HepG2 (cell line): ENCODE measurements around the gene AHSG. TPM values are rescaled to one million over a fixed set of nuclear protein-coding genes. Genes with fewer than 3 reads are reported as not detected.

ENCODE experiments used
- ATAC-seq: fragments of 200-7000 bp; cut with Tn5 transposase; 3 replicates; pipeline ENCODE4 v1.9.1; 2020; ENCODE audit warnings: mild to moderate bottlenecking, moderate library complexity
- BruUV-seq: library from RNA; stranded (reverse); fragments of 400-500 nt; replicated peaks from 2 replicates; lab custom pipeline; 2021; lab: Mats Ljungman, UMichigan
- CTCF ChIA-PET: fragments of 300-600 bp; formaldehyde crosslinking; extraction: SDS; loops from one replicate; lab custom pipeline; 2021; ENCODE audit warnings: low total read pairs, inconsistent platforms, low intra/inter-chr PET ratio; lab: Yijun Ruan, JAX
- POLR2A ChIA-PET: fragments of 350-600 bp; sonication (Branson Sonifier 250); formaldehyde crosslinking; loops from one replicate; lab custom pipeline; 2020; ENCODE audit warnings: antibody characterized with exemption, inconsistent platforms; lab: Yijun Ruan, JAX
- DNase-seq: peaks from one replicate; pipeline ENCODE4 v3.0.0-alpha.2; 2015; ENCODE audit warnings: low spot score
- FAIRE-seq: peaks from 3 replicates; lab custom pipeline; 2011; peaks lifted over from hg19 to GRCh38; lab: Jason Lieb, UNC
- H2AFZ ChIP-seq: one replicate; pipeline ENCODE4 v1.6.1; 2011; ENCODE audit warnings: low read length, inconsistent platforms
- H3K27ac ChIP-seq: fragments of 300-600 bp; 3 replicates; pipeline ENCODE4 v1.8.0; 2011; ENCODE audit warnings: mixed run types, mild to moderate bottlenecking, mixed read lengths, low read length, inconsistent platforms; ENCODE audit not compliant: insufficient read depth; ENCODE audit errors: extremely low read length
- H3K27me3 ChIP-seq, 2 experiments: fragments of 200-600 bp in 1 of 2; 2 replicates in 1 of 2; 3 replicates in 1 of 2; pipeline versions ENCODE4 v1.6.0 to v1.8.0; 2011; ENCODE audit warnings: low read length in 2 of 2, mild to moderate bottlenecking in 2 of 2, moderate library complexity in 2 of 2, inconsistent platforms in 1 of 2; ENCODE audit not compliant: insufficient read depth in 2 of 2, control insufficient read depth in 1 of 2
- H3K36me3 ChIP-seq, 2 experiments: fragments of 200-600 bp in 1 of 2; replicated peaks in 1 of 2; 2 replicates in 1 of 2; 3 replicates in 1 of 2; pipeline versions ENCODE4 v1.5.1 to v1.8.0; 2011; ENCODE audit warnings: low read length in 2 of 2, inconsistent platforms in 1 of 2; ENCODE audit not compliant: insufficient read depth in 2 of 2, control insufficient read depth in 1 of 2
- H3K4me1 ChIP-seq: 2 replicates; pipeline ENCODE4 v1.5.1; 2012; ENCODE audit warnings: low read length, inconsistent platforms; ENCODE audit not compliant: insufficient read depth
- H3K4me2 ChIP-seq: 2 replicates; pipeline ENCODE4 v1.6.0; 2011; ENCODE audit warnings: low read depth, low read length, inconsistent platforms
- H3K4me3 ChIP-seq, 3 experiments: fragments of 200-600 bp in 1 of 3; sonication (generic), shearing (Covaris generic) in 1 of 3; replicated peaks in 1 of 3; 2 replicates each; pipeline ENCODE4 v1.5.1; 2011 to 2016; ENCODE audit warnings: low read length in 3 of 3, inconsistent platforms in 2 of 3, low read depth in 2 of 3, mild to moderate bottlenecking in 2 of 3, control low read depth in 1 of 3, mixed read lengths in 1 of 3; ENCODE audit not compliant: insufficient read depth in 1 of 3
- H3K79me2 ChIP-seq: one replicate; pipeline ENCODE4 v1.6.1; 2011; ENCODE audit warnings: low read length, inconsistent platforms; ENCODE audit not compliant: insufficient read depth
- H3K9ac ChIP-seq: 2 replicates; pipeline ENCODE4 v1.6.0; 2011; ENCODE audit warnings: mild to moderate bottlenecking, low read depth, low read length, inconsistent platforms; ENCODE audit not compliant: insufficient read depth
- H3K9me3 ChIP-seq: 2 replicates; pipeline ENCODE4 v1.5.1; 2012; ENCODE audit warnings: mild to moderate bottlenecking, low read length
- H4K20me1 ChIP-seq: 2 replicates; pipeline ENCODE4 v1.6.0; 2011; ENCODE audit warnings: inconsistent platforms, mild to moderate bottlenecking, low read length, moderate library complexity; ENCODE audit not compliant: insufficient read depth
- BHLHE40 ChIP-seq: IDR thresholded peaks from 2 replicates; pipeline ENCODE4 v1.6.1; 2011; ENCODE audit warnings: low read length, improper control_type of control experiment
- CCAR2 ChIP-seq: fragments of 200-400 bp; formaldehyde crosslinking; optimal IDR thresholded peaks from 2 replicates; pipeline ENCODE3; 2018; ENCODE audit warnings: low read depth, mild to moderate bottlenecking, low read length, moderate library complexity
- KAT8 ChIP-seq: IDR thresholded peaks from 2 replicates; pipeline ENCODE4 v1.6.1; 2016; ENCODE audit warnings: missing genetic modification reagents, missing compliant biosample characterization
- NR1H2 ChIP-seq: sonication (generic); formaldehyde crosslinking; IDR thresholded peaks from 2 replicates; pipeline ENCODE4 v1.8.1; 2022; ENCODE audit warnings: low read depth, missing genetic modification reagents, borderline replicate concordance
- POLR2AphosphoS2 ChIP-seq: IDR thresholded peaks from 2 replicates; pipeline ENCODE4 v1.6.1; 2011; ENCODE audit warnings: low read depth, low read length, improper control_type of control experiment
- PRMT3 ChIP-seq: sonication (generic); formaldehyde crosslinking; IDR thresholded peaks from 2 replicates; pipeline ENCODE4 v1.8.1; 2022; ENCODE audit warnings: low read depth, mild to moderate bottlenecking, moderate library complexity, missing genetic modification reagents, borderline replicate concordance
- TCF12 ChIP-seq, 2 experiments: fragments of 450-650 bp in 1 of 2; sonication (generic) in 1 of 2; formaldehyde crosslinking in 1 of 2; IDR thresholded peaks; 2 replicates each; pipeline versions ENCODE4 v1.6.1 to v1.8.0; 2017 to 2022; ENCODE audit warnings: antibody characterized with exemption in 1 of 2, mild to moderate bottlenecking in 1 of 2, missing genetic modification reagents in 1 of 2, moderate library complexity in 1 of 2
- YEATS2 ChIP-seq: sonication (generic); formaldehyde crosslinking; IDR thresholded peaks from 2 replicates; pipeline ENCODE4 v1.4.0; 2020; ENCODE audit warnings: missing genetic modification reagents, borderline replicate concordance
- ZNF136 ChIP-seq: sonication (generic); formaldehyde crosslinking; IDR thresholded peaks from 2 replicates; pipeline ENCODE4 v1.8.1; 2022; ENCODE audit warnings: low read depth, mild to moderate bottlenecking, moderate library complexity, missing genetic modification reagents
- ZNF143 ChIP-seq: sonication (generic); formaldehyde crosslinking; IDR thresholded peaks from 2 replicates; pipeline ENCODE4 v1.4.0; 2020; ENCODE audit warnings: missing genetic modification reagents
- ZNF331 ChIP-seq: sonication (generic); formaldehyde crosslinking; IDR thresholded peaks from 2 replicates; pipeline ENCODE4 v1.4.0; 2020; ENCODE audit warnings: missing genetic modification reagents
- ZNF34 ChIP-seq: sonication (generic); formaldehyde crosslinking; IDR thresholded peaks from 2 replicates; pipeline ENCODE4 v1.4.0; 2020; ENCODE audit warnings: mild to moderate bottlenecking, missing genetic modification reagents, borderline replicate concordance
- ZNF709 ChIP-seq: sonication (generic); formaldehyde crosslinking; IDR thresholded peaks from 2 replicates; pipeline ENCODE4 v1.5.0; 2020; ENCODE audit warnings: mild to moderate bottlenecking, missing genetic modification reagents
- WGBS: methylation state at CpG from one replicate; pipeline ENCODE4 v1.1.6; 2017; ENCODE audit warnings: low lambda C conversion rate; 5-methylcytosine and 5-hydroxymethylcytosine counted together
- in situ Hi-C: cut with HindIII; loops from 2 replicates; pipeline ENCODE4 v1.10.0; 2017; ENCODE audit warnings: low pct_unique_long_range_greater_than_20kb; ENCODE audit not compliant: extremely low pct_ligation_motif_present
- intact Hi-C: fragments of 100-400 bp; cut with micrococcal nuclease; formaldehyde crosslinking; loops from one replicate; pipeline ENCODE4 v1.10.0; 2022; ENCODE audit not compliant: unreplicated experiment
- polyA plus RNA-seq, 8 experiments: library from polyadenylated mRNA; depleted of rRNA in 3 of 8; stranded (reverse) in 7 of 8; unstranded in 1 of 8; fragments of >200 nt; fragmentation: Illumina TruSeq in 4 of 8; extraction: Trizol in 4 of 8; gene quantifications; 2 replicates each; pipeline versions ENCODE4 v1.2.1 to v1.2.3, GENCODE V29; 2011 to 2016; ENCODE audit warnings: low read depth in 4 of 8, missing spikeins in 1 of 8, mixed read lengths in 1 of 8; ENCODE audit not compliant: insufficient read depth in 1 of 8
- total RNA-seq, 5 experiments: library from RNA; depleted of rRNA; stranded (reverse); fragments of >200 nt; fragmentation: Illumina TruSeq; extraction: Trizol; gene quantifications; 2 replicates each; pipeline ENCODE4 v1.2.3, GENCODE V29; 2016; ENCODE audit warnings: low read depth in 1 of 5
- TF ChIP-seq, protein P1 (sequence below): sonication (generic); formaldehyde crosslinking; IDR thresholded peaks from 2 replicates; pipeline ENCODE4 v1.4.0; 2020; ENCODE audit warnings: missing genetic modification reagents, borderline replicate concordance

Gene AHSG
- total and polyA plus RNA-seq, 2 of the 13 experiments (the other 11 are each of a cell fraction or from before 2014, with no cell fraction given): 2,043 to 19,152 TPM

DNA sequence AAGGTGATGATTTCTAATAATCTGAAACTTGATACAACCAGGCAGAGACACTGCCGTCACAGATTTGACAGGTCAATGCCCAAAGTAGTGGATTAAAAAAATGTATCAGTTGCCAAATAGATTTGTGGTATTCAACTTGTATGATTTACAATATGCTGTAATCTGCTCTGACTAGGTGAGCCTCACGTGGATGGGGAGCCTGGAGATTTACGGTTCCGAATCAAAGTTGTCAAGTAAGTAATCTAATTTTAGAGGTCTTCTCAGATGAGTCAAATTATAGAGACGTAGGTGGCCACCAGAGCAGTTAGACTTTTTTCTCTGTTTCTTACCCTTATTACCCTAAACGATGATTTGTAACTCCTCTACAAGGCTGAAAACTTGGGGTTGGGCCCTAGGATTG is 30.3 kb upstream of the AHSG start:
- Histone ChIP-seq H4K20me1 (no peaks in the 10 kb centered on the region), H3K9me3 (no peaks in the 10 kb centered on the region), H3K27me3 (no peaks in the 10 kb centered on the region), H3K9ac (no peak overlapping the region), H3K36me3 (peaks cover 16 to 79% of the 10 kb centered on the region in 2 experiments), H3K27ac (no peak overlapping the region), H3K4me2 (no peak overlapping the region), H3K79me2 (peaks cover 2% of the 10 kb centered on the region), H3K4me3 (no peak overlapping the region), H2AFZ (no peak overlapping the region), H3K4me1 (no peaks in the 10 kb centered on the region)
- DNase-seq (no peak), FAIRE-seq (no peak), ATAC-seq (no peak)
- intact Hi-C loops: no loop called here
- ChIA-PET POLR2A (interaction anchor here (1.2 to 24.0 kb wide), 2 partner anchors 13 to 29 kb away, joined by 3 to 854 read pairs; partner anchors contain the start of gene AHSG), CTCF (no interaction called here)
- in situ Hi-C loops: no loop called here
- no TSS peak for BruUV-seq
- WGBS: 96% methylated on average over 6 of the region's 6 CpGs
- TF ChIP-seq POLR2AphosphoS2 (no peak), TCF12 (IDR thresholded peaks at IDR 0.05) (no peak), TCF12 (CRISPR knock-in tag; IDR thresholded peaks at IDR 0.05) (no peak), ZNF143 (CRISPR knock-in tag) (no peak), ZNF34 (no peak), ZNF709 (CRISPR knock-in tag) (no peak), ZNF331 (no peak), YEATS2 (no peak), KAT8 (CRISPR knock-in tag) (no peak), CCAR2 (no peak), NR1H2 (no peak), PRMT3 (CRISPR knock-in tag) (no peak), ZNF136 (CRISPR knock-in tag) (no peak), BHLHE40 (no peak)
- TF ChIP-seq, protein P1, sequence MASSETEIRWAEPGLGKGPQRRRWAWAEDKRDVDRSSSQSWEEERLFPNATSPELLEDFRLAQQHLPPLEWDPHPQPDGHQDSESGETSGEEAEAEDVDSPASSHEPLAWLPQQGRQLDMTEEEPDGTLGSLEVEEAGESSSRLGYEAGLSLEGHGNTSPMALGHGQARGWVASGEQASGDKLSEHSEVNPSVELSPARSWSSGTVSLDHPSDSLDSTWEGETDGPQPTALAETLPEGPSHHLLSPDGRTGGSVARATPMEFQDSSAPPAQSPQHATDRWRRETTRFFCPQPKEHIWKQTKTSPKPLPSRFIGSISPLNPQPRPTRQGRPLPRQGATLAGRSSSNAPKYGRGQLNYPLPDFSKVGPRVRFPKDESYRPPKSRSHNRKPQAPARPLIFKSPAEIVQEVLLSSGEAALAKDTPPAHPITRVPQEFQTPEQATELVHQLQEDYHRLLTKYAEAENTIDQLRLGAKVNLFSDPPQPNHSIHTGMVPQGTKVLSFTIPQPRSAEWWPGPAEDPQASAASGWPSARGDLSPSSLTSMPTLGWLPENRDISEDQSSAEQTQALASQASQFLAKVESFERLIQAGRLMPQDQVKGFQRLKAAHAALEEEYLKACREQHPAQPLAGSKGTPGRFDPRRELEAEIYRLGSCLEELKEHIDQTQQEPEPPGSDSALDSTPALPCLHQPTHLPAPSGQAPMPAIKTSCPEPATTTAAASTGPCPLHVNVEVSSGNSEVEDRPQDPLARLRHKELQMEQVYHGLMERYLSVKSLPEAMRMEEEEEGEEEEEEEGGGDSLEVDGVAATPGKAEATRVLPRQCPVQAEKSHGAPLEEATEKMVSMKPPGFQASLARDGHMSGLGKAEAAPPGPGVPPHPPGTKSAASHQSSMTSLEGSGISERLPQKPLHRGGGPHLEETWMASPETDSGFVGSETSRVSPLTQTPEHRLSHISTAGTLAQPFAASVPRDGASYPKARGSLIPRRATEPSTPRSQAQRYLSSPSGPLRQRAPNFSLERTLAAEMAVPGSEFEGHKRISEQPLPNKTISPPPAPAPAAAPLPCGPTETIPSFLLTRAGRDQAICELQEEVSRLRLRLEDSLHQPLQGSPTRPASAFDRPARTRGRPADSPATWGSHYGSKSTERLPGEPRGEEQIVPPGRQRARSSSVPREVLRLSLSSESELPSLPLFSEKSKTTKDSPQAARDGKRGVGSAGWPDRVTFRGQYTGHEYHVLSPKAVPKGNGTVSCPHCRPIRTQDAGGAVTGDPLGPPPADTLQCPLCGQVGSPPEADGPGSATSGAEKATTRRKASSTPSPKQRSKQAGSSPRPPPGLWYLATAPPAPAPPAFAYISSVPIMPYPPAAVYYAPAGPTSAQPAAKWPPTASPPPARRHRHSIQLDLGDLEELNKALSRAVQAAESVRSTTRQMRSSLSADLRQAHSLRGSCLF: no peak
